IMR-90 (cell line): ENCODE measurements around the gene CLEC2A.

Source experiments
- BHLHE40 ChIP-seq: fragments of 150-350 bp; IDR thresholded peaks from 2 replicates; pipeline ENCODE4 v1.6.1; 2016; ENCODE audit warnings: mild to moderate bottlenecking, low read depth, low read length
- CEBPB ChIP-seq: IDR thresholded peaks from 2 replicates; pipeline ENCODE4 v1.6.1; 2012; ENCODE audit warnings: low read depth, low read length, improper control_type of control experiment
- CTCF ChIP-seq: conservative IDR thresholded peaks from 2 replicates; pipeline ENCODE4 v1.5.1; 2012; ENCODE audit warnings: mild to moderate bottlenecking, low read depth, low read length, improper control_type of control experiment
- FOS ChIP-seq: fragments of 150-350 bp; IDR thresholded peaks from 2 replicates; pipeline ENCODE4 v1.6.1; 2016; ENCODE audit warnings: low read depth, low read length
- MAZ ChIP-seq: IDR thresholded peaks from 2 replicates; pipeline ENCODE4 v1.6.1; 2012; ENCODE audit warnings: low read depth, mild to moderate bottlenecking, low read length, improper control_type of control experiment, moderate library complexity, borderline replicate concordance
- MXI1 ChIP-seq: IDR thresholded peaks from 2 replicates; pipeline ENCODE4 v1.6.1; 2012; ENCODE audit warnings: low read depth, mild to moderate bottlenecking, low read length, moderate library complexity, borderline replicate concordance
- NFE2L2 ChIP-seq: fragments of 150-350 bp; IDR thresholded peaks from 2 replicates; pipeline ENCODE4 v1.6.1; 2016; ENCODE audit warnings: low read depth, mild to moderate bottlenecking, low read length
- POLR2A ChIP-seq: IDR thresholded peaks from 2 replicates; pipeline ENCODE4 v1.6.1; 2012; ENCODE audit warnings: mild to moderate bottlenecking, low read depth, low read length
- RAD21 ChIP-seq: IDR thresholded peaks from 2 replicates; pipeline ENCODE4 v1.6.1; 2012; ENCODE audit warnings: low read length, improper control_type of control experiment
- RFX5 ChIP-seq: IDR thresholded peaks from 2 replicates; pipeline ENCODE4 v1.8.0; 2012; ENCODE audit warnings: low read depth, mild to moderate bottlenecking, low read length, moderate library complexity
- SMC3 ChIP-seq: fragments of 150-350 bp; IDR thresholded peaks from 2 replicates; pipeline ENCODE4 v1.6.1; 2016; ENCODE audit warnings: low read depth, mild to moderate bottlenecking, antibody characterized with exemption, low read length, moderate library complexity
- USF2 ChIP-seq: fragments of 150-350 bp; IDR thresholded peaks from 2 replicates; pipeline ENCODE4 v1.6.1; 2017; ENCODE audit warnings: mild to moderate bottlenecking, antibody characterized with exemption, low read length, low read depth

GRCh38 chr12:9961106-9961505 lies 28.9 kb upstream of the CLEC2A start:
- TF ChIP-seq CTCF (no peak), BHLHE40 (no peak), RFX5 (no peak), POLR2A (no peak), SMC3 (no peak), USF2 (no peak), NFE2L2 (no peak), CEBPB (no peak), MAZ (no peak), RAD21 (no peak), FOS (no peak), MXI1 (no peak)
